HG03457 (cell line): ENCODE measurements around the gene PLA2G1B.

Source experiments
- ATAC-seq: cut with Tn5 transposase; IDR thresholded peaks from one replicate; pipeline ENCODE4 v1.9.1; 2021; ENCODE audit warnings: moderate number of reproducible peaks; ENCODE audit not compliant: unreplicated experiment

Gene PLA2G1B

DNA sequence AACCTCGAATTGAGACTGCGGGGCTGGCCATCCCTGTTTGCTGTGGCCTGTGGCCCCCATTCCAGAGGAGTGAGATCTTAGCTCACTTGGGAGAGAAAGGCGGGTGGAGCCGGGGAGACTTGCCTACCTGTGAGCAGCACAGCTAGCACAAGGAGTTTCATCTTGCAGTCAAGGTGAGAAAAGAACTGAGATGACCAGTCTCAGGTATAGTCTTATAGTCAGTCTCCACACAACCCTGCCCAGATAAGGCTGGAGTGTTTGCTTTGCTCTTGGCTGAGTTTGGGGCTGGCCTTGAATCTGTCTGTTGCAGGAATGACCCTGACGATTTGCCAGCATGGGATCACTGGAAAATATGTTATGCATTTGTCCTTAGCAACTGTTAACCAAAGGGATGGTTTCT, at the start of gene PLA2G1B:
Gene PLA2G1B (minus strand): TSS at position 187 of the 400 bp plus-strand sequence. CDS start 26 bp downstream, at position 161.
- no peak for ATAC-seq

DNA sequence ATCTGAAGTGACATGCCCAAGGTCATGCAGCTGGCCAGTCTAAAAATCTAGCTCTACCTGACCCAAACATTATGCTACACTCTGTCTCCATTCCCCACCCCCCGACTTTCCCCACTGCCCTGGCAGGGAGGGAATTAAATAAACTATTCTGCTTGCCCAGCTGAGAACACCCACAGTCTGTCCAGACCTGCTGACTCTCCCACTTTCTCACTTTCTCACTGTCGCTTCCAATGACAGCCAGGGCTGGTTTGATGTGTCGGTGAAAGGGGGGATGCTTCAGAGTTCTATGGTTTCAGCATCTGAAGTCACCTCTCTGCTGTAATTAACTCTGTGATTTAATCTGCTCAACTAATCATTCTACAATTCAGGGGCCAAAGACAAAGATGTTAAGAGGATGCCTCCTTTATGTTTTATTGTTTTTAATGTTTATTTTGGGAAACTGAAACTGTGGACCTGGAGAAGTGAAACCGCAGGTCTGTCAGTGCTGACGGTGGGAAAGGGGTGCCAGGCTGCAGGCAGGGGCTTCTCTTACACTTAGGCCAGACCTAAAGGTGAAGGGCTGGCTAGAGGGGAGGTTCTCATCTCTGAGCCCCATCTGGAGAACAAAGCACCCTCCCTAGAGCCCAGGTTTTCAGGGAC, 49.5 kb upstream of the PLA2G1B start:
- ATAC-seq = no peak

DNA sequence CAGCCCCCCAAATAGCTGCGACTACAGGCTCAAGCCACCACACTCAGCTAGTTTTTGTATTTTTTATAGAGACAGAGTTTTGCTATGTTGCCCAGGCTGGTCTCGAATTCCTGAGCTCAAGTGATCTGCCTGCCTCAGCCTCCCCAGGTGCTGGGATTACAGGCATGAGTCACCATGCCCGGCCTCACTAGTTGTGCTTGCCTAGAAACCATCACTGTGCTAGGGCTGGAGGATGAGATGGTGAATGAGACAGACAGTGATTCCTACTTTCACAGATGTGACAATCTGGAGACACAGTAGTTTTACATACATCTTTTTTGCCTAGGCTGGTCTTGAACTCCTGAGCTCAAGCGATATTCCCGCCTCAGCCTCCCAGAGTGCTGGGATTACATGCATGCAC, 48.8 kb upstream of the PLA2G1B start:
- ATAC-seq = no peak

DNA sequence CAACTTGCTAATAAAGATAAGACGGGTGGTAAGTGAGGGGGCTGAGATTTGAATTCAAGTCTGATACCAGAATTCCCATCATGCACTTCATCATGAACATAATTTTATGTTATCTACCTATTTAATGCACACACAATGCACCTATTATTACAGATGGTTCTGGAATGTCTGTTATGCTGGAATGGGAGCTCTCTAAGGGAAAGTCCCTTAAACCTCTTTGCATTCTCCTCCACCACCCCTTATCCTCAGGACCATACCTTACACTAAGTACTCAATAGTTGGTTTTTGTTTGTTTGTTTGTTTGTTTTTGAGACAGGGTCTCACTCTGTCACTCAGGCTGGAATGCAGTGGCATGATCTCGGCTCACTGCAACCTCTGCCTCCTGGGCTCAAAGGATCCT, 48.4 kb upstream of the PLA2G1B start:
- no peak for ATAC-seq

DNA sequence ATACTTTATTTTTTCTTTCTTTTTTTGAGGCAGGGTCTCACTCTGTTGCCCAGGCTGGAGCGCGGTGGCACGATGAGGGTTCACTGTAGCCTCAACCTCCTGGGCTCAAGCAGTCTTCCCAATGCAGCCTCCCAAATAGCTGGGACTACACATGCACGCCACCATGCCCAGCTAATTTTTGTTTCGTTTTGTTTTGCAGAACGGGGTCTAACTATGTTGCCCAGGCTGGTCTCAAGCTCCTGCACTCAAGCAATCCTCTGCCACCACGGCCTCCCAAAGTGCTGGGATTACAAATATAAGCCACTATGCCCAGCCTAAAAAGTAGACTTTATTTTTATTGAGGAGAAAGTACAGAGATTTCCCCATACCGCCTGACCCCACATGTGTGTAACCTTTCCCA, 46.1 kb upstream of the PLA2G1B start:
- ATAC-seq = no peak

DNA sequence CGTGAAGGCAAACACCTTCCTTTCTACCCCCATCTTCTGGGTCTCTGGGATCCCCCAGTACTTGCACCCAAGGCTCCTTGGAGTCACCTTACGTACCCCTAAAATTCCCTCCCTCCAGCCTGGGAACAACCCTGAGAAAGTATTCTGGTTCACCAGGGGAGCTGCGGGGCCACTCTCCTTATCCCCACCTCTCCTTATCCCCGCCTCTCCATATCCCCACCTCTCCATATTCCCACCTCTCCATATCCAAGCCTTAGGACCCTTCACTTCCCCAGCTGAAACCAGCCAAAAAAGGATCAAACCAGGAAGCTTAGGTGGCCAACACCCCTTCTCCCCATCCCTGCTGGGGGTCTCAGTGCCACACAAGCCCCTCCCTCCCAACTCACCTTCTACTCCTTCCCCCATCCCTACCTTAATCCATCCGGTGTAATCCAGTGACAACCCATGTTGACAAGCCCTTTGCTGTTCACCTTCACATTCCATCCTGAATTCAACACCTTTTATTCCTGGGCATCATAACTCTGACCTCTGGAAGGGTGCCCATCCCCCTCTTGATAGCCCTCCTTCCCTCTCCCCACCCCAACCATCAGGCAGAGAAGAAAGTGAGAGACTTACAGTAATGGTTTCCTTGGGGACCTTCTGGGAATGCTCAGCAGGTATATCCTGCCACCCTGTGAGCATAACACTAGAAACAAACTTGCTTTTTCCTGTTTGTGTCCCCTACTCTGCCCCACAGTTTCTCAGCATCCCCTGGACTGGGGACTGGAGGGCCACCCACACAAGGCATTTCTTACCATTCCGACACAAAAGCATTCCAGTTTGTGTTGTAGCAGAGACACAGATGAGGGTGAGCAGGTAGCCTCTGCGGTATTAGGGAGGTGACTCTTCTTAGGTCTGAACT, 43.0 kb upstream of the PLA2G1B start:
- ATAC-seq = no peak

DNA sequence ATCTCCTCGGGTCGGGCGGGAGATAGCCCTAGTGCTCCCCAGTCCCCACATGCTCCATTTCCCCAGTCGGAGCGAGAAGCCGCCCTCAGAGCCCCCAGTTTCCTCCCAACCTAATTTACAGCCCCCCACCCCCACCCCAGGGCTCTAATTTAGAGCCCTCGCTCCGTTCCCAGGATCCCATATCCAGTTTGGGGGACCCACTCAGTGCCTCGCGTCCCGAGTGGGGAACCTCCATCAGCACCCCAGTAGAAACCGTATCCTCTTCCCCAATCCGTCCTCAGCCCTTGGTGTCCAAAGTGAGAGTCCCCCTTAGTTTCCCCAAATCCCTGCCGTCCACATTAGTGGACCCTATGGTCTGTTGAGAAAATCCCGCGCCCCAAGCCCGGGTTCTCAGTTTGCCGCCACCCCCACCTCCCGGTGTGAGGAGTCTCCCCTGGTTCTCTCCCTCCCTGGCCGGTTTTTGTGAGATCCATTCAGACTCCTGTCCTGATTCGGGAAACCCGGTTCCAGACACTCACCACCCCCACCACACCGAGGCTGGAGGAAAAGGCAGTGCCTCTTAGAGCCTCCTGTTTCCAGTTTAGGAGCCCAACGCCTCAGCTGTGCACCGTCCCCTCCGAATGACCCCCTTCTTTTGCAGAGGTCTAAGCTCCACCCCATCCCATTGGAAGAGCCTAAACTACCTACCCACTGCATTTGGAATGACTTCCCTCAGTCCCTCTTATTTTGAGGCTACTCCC, 42.2 kb upstream of the PLA2G1B start:
- no peak for ATAC-seq

DNA sequence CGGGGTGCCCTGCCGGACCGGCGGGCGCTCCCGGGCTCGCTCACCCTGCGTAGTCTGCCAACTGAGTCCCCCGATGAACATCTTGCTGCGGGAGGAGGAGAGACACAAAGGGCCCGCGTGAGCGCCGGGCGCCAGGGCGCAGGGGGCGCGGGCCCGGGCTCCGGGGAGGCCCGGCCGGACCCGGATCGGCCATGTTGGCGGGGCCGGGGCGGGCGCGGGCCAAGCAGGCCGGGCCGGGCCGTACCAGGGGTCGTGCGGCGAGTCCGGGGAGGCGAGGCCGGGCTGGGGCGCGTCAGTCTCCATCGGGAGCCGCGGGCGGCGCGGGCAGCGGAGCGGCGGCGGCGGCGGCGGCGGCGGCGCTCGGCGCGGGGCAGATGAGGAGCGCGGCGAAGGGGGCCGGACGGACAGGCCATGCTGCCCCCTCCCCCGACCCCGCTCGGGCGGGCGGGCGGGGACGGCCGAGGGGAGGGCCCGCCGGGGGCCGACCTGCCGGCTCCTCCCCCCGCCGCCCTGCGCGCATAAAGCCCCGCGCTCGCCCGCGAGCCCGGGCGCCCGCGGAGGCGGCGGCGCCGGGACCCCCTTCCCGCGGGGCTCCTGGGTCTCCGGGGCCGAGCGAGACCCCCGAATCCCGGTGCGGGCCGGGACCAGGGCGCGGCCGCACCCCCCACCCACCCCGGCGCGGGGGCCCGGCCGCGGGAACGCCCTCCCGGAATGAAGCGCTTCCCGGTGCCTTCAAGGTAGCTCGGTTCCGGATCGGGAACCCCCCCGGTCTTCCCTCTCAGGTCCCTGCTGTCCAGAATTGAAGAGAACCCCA, 41.4 kb upstream of the PLA2G1B start, which contains the start of gene MSI1:
Gene MSI1 (minus strand): TSS at position 376 of the 814 bp plus-strand sequence. CDS start 73 bp downstream, at position 303.
- no peak for ATAC-seq

DNA sequence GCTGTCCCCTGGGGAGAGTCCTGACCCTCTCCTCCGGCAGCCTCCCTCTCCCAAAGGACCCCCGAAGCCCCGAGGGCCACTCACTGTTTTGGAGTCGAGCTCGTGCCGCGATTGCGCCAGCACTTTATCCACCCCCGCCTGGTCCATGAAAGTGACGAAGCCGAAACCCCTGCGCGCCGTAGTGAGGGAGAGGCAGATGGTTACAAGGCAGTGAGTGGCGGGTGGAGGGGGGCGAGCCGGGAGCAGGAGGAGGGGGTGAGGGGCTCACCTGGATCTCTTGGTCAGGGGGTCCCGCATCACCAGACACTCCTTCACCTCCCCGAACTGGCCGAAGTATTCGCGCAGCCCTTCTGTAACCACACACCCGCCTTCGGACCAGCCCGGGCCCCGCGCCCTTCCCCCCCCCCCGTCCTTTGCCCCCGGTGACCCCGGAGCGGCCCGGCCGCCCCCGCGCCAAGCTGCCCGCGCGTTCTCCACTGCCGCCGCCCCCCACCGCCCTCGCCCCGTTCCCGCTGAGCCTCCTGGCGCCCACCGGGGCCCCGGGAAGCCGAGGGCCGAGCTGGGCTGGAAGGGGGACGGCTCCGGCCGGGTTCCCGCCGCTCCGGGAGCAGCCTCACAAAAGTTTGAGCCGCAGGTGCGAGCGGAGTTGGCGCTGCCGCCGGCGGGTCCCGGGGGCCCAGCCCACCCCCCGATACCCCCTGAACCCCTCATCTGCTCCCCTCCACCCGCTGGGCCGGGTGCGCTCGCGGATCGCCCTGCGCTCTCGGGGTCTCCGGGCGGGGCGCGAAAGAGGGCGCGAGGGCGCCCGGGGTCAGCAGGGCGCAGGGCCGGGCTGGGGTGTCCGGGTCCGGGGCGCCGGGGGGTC, 40.6 kb upstream of the PLA2G1B start:
- ATAC-seq = no peak

DNA sequence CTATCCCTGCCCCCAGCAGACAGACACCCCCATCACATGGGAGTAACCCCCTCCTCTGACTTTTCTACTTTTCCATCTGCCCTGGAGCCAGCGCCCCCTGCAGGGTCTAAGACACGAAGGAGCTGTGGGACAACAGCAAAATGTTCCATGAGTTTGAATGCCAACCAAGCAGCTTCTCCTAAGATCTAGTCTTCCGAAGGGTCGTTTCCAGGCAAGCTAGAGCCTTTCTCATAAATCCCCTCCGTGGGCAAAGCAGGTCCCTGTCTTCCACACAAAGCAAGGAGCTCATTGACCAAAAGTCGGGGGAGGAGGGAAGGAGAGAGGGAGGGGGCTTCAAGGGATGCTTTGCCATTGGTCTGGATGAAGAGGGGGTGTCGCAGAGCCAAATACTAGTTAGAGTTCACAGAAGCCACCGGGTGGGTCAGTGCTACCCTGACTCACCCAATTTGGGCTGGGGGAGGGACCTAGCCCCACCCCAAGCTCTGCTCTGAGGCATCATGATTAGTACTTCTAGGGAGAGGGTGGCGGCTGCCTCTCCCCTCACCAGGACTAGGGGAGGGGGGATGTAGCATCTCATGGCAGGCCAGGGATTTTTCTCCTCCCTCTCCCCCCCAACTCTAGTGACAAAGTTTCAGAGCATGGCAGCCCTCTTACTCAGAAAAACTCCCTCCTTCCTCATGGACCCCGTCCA, 39.8 kb upstream of the PLA2G1B start:
- no peak for ATAC-seq

DNA sequence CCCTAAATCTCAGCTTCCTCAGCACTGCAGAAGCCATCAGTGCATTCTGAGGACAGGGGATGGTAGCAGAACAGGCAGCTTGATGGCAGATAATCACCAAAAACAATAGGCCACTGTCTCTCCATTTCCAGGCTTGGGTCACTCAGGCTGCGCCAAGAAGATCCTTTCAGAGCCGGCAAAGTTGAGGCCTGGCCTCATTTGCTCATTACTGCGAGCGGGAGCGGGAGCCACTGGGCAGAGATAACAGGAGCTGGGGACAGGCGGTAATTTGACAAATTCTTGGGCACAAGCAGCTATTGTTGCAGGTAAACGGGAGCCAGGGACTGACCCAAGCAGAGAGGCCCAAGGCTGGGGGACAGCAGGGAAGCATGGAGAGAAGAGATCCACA, 39.3 kb upstream of the PLA2G1B start:
- ATAC-seq = no peak

DNA sequence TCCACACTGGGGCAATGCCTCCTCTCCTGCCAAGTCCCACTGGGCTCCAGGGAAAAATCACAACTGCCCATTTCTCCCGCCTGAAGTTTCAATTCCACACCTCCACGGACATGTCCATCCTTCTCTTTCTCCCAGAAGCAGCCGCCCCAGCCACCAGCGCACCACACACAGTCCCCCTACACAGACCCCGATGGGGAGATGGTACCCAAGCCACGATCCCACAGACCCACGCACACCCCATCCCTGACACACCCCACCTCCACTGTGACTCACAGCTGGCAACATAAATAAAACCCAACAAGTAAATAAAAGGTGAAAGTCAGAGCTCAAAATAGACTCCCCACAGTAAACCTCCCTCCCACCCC, 38.7 kb upstream of the PLA2G1B start:
- ATAC-seq = no peak

DNA sequence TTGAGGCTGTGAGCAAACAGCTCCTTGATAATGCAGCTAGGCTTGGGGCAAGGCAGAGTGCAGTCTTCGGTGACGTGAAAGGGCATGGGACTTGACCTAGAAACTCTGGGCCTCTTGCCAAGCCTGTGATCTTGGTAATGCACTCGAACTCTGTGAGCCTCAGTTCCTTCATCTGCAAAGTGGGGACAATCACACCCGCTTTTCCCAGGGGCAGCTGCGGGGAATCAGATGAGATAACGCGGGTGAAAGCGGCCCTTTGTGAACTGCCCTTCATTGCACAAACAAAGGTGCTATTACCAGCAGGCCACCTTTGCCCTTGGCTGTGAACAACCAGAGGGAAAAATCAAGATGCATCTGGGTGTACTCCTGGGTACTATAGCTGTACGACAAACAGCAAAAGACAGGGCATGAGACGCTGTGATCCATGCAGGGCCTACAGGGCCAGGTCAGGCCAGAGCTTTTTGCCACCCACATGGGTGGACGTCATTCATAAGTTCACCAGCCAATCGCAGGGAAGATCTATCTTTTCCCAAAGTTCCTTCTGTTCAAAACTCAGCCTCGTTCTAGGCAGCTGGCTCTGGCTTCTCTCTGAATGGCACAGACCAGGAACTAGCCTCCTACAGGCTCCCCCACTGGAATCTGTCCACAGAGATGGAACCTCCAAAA, 38.2 kb upstream of the PLA2G1B start:
- no peak for ATAC-seq

DNA sequence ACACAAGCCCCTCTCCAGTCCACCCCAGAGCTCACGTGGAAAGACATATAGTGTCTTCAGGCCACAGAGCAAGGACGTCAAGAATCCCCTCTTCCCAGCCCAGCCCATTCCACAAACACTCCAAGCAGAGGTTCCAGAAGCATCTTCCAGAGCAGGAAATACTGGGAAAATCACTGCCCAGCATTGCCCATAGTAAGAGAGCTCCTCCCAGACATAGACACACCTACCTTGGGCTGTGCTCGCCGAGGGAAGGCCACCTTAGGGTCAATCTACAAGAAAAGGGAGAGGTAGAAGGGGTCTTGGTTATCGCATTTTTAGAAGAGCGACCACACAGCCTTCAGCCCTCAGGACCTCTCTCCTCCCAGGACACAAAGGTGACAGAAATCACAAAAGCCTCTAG, 36.9 kb upstream of the PLA2G1B start:
- ATAC-seq = no peak

DNA sequence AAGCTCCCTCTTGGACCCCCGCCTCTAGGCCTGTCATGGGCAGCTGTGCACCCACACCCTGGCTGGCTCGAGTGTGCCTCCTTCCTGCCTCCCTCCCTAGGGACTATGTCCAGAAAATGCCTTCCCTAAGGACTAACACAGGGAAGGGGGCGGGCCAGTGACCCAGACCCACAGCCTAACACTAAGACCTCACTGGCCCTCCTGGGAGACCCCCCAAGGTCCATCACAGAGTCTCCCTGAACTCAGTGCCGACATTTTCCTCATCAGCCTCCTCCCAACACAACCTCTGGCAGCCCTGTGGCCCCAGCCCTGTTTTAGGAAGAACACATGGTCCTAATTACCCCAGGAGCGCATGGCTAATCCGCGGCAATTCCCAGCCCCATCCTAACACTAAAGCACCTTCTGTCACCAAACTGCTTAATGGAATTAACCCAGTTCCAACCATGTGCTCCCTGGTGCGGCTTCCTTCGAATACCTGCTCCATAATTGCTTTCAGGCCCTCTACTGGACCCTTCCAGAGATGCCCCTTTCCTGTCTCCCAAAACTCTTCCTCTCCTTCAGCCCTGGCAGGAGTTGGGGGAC, 35.8 kb upstream of the PLA2G1B start:
- ATAC-seq = no peak

DNA sequence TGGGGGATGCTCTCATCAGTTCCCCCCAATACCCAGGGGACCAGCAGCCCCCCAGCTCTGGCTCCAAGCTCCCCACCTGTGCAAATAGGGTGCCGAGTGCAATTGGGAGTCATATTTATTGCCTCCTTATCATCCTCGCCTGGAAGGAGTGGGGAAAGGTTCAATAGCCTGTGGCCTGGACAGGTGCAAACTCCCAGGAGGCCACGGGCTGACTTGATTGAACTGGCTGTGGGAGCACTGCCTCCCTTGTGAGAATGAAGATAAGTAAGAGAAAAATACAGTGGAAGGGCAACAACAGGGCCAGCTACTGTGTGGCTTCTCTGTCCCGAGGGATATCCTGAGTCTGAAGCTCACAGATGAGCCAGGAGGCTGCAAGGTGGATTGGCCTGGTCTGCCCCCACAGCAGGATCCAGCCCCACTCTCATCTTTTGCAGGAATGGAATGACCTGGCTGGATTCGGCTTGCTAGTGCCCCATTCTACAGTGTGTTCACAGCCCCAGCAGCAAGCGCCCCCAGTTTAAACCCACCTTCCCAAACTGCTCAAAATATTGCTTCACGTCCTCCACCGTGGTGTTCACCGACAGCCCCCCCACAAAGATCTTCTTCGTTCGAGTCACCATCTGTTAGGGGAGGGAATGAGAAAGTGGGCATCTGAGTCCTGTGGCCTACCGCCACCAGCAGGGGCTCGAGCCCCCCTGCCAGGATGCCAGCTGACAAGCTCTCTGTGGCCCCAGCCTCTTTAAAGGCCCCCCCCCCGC, 35.1 kb upstream of the PLA2G1B start:
- ATAC-seq = no peak

DNA sequence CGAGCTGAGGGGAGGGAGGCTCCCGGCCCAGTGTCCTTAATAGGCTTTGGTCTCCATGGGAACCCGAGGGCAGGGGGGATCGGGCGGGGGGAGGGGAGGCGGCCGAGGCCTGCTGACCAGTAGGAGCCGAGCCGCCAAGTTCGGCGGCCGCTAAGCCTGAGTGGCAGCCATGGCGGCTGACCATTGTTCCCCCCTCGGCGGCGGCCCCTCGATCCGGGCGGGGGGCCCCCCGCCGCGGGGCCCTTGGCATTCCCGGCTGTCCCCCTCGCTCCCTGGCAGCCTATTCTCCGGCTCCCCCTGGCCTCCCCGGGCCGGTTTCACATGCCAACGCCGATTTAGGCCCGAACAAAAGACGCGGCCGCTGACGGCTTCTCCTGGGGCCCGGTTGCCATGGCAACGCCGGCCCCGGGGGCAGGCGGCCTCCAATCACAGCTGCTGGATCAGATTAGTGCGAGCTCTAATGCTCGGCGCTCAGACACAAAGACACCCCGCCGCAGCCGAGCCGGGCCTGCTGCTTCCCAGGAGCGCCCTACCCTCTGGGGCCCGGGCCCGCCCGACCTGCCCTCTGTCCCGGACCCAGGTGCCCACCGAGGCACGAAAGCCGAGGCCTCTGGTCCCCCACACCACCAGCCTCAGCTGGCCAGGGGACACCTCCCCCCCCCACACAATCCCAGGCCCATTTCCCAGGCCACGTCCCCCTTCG, 34.1 kb upstream of the PLA2G1B start:
- no peak for ATAC-seq
